Non-pigmented ciliary epithelial cell (primary cell): ENCODE measurements around the gene PKP3.
"Not testable (repeated sequence)": the region's sequence is repeated elsewhere in the genome, so short reads cannot be mapped to it uniquely, and the experiment has no call there.

Experiments used
- DNase-seq: peaks from one replicate; pipeline ENCODE4 v3.0.0-alpha.2; 2010; ENCODE audit warnings: low read depth

PKP3 gene

GRCh38 chr11:394858-395655 is 1.0 kb downstream of the PKP3 start:
- no peak for DNase-seq

DNA sequence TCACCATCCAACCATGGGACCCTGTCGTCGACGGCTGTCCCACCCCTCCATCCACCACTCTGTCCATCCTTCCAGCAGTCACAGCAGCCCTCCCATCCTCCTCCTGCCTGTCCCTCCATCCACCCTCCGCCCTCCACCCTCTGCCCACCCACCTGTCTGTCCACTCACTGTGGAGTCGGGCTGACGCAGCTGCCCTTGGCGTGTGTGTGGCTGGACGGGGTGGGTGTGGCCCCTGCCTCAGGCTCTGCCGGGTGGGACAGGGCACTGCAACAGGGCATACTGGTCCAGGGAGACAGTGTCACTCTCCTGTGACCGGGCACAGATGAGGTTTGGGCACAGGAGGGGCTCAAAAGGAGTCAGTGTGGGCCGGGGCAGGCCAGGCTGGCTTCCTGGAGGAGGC is 1.9 kb downstream of the PKP3 start:
- DNase-seq = no peak

DNA sequence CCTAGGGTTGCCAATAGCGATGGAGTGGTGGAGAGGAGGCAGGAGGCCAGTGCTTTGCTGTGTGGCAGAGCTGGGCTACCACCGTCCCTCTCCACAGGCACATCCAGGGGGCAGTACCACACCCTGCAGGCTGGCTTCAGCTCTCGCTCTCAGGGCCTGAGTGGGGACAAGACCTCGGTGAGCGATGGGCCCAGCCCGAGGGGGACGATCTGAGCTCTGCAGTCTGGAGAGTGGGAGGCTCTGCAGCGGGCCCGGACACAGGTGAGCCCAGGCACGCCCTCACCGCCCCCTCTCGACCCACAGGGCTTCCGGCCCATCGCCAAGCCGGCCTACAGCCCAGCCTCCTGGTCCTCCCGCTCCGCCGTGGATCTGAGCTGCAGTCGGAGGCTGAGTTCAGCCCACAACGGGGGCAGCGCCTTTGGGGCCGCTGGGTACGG is 2.5 kb downstream of the PKP3 start:
- DNase-seq = no peak

DNA sequence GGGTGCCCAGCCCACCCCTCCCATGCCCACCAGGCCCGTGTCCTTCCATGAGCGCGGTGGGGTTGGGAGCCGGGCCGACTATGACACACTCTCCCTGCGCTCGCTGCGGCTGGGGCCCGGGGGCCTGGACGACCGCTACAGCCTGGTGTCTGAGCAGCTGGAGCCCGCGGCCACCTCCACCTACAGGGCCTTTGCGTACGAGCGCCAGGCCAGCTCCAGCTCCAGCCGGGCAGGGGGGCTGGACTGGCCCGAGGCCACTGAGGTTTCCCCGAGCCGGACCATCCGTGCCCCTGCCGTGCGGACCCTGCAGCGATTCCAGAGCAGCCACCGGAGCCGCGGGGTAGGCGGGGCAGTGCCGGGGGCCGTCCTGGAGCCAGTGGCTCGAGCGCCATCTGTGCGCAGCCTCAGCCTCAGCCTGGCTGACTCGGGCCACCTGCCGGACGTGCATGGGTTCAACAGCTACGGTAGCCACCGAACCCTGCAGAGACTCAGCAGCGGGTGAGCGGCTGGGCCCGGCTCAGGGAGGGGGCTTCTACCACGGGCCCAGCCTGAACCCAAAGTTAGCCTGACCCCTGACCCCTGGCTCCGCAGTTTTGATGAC is 3.0 kb downstream of the PKP3 start:
- DNase-seq = no peak

- DNase-seq = no peak
These were observed 4.8 kb downstream of the PKP3 start for GRCh38 chr11:398826-399225.

DNA sequence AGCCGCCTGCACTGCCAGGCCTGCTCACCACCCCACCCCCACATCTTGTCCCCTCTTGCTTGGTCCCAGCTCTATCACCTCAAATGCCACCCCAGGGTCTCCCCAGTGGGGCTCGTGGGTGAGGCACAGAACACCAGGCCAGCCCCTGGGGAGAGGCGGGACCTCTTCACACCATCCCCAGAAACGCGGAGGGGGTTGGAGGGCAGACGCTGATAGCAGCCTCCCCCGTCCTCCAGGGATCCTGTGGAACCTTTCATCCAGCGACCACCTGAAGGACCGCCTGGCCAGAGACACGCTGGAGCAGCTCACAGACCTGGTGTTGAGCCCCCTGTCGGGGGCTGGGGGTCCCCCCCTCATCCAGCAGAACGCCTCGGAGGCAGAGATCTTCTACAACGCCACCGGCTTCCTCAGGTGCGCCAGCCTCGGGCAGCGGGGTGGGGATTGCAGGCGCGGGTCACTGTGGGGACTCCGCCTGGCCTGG is 5.8 kb downstream of the PKP3 start:
- no peak for DNase-seq

DNA sequence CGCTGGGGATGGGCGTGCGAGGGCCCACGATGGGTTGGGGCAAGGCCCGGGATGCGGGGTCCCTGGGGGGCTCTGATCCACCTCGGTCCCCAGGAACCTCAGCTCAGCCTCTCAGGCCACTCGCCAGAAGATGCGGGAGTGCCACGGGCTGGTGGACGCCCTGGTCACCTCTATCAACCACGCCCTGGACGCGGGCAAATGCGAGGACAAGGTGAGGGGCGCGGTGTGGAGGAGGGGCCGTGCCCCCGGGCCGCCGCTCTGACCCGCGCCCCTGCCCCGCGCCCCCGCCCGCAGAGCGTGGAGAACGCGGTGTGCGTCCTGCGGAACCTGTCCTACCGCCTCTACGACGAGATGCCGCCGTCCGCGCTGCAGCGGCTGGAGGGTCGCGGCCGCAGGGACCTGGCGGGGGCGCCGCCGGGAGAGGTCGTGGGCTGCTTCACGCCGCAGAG is 6.3 kb downstream of the PKP3 start:
- no peak for DNase-seq

DNA sequence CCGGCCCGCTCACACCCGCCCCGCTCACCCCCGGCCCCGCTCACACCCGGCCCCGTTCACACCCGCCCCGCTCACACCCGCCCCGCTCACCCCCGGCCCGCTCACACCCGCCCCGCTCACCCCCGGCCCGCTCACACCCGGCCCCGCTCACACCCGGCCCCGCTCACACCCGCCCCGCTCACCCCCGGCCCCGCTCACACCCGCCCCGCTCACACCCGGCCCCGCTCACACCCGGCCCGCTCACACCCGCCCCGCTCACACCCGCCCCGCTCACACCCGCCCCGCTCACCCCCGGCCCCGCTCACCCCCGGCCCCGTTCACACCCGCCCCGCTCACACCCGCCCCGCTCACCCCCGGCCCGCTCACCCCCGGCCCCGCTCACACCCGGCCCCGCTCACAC is 7.2 kb downstream of the PKP3 start:
- not testable (repeated sequence) for DNase-seq

DNA sequence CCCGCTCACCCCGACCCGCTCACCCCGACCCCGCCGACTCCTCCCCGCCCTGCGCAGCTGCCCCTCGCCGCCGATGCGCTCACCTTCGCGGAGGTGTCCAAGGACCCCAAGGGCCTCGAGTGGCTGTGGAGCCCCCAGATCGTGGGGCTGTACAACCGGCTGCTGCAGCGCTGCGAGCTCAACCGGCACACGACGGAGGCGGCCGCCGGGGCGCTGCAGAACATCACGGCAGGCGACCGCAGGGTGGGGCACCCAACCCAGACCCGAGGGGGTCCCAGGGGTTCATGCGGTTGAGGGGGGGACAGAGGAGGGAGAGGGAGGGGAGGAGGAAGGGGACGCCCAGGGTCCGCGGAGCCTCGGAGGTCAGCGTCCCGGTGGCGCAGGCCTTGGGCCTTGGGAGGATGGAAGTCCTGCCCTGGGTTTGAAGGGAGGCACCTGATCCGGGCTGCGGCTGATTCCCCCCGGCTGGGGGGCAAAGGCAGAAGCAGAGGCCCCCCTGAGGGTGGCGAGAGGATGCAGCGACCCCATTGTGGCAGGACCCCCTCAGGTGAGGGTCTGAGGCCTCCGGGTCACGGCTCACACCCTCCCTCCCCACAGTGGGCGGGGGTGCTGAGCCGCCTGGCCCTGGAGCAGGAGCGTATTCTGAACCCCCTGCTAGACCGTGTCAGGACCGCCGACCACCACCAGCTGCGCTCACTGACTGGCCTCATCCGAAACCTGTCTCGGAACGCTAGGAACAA is 9.2 kb downstream of the PKP3 start:
- no peak for DNase-seq

DNA sequence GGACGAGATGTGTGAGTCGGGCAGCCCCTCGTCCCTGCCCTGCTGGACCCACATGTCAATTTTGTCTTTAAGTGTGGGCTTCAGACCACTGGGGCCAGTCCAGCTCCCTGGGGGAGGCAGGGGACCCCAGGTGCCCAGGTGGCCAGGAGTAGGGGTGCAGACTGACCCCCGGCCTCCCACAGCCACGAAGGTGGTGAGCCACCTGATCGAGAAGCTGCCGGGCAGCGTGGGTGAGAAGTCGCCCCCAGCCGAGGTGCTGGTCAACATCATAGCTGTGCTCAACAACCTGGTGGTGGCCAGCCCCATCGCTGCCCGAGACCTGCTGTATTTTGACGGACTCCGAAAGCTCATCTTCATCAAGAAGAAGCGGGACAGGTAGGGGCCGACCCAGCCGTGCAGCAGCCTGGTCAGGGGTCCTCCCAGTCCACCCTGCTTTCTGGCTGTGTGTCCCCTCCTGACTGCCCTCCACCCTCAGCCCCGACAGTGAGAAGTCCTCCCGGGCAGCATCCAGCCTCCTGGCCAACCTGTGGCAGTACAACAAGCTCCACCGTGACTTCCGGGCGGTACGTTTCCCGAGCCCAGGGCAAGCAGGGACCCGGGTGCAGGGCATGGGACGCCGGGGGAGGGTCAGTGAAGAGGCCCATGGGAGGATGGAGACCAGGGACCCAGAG is 9.9 kb downstream of the PKP3 start:
- no peak for DNase-seq

DNA sequence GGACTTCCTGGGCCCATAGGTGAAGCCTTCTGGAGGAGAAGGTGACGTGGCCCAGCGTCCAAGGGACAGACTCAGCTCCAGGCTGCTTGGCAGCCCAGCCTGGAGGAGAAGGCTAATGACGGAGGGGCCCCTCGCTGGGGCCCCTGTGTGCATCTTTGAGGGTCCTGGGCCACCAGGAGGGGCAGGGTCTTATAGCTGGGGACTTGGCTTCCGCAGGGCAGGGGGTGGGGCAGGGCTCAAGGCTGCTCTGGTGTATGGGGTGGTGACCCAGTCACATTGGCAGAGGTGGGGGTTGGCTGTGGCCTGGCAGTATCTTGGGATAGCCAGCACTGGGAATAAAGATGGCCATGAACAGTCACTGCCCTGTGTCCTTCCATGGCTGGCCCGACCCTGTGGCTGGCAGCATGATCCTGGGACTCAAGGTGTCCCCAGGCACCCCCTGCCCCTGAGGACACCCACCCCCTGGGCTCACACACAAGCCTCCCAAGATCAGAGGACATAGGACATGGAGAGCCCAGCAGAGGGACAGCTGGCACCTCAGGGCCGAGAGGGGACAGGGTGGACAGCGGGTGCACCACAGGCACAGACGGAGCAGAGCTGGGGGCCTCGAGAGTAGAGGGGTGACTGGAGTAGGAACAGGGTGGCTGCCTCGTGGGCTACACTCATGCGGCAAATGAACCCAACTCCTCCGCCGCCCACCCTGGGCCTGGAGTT is 10.7 kb downstream of the PKP3 start:
- DNase-seq = no peak

DNA sequence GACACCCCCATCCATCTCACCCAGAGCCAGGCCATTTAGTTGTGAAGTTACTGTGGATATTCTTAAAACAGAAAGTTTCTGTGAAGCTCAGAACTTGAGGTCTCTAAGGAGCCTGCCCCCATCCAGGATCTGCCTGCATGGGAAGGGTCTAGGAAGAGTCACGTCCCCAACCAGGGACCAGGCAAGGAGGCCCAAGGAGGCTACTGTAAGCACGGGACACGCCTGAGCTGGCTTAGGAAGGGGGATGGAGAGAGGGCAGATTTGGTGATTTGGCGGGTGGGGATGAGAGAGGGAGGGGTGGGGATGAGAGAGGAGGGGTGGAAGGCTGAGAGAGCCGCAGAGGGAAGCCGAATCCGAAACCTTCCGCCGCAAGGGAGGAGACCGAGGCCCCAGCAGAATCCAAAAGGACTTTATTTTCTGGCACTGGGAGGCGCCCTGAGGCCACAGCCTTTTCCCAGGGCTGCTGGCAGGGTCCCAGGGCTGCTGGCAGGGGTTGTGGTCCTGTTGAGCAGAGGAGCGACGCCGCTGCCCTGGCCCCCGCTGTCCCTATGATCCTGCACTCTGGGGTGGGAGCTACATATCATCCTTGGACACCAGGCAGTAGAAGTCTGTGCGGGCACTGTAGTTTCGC is 11.4 kb downstream of the PKP3 start:
- no peak for DNase-seq

- DNase-seq = no peak
These were observed 12.2 kb downstream of the PKP3 start for GRCh38 chr11:405954-406795.

GRCh38 chr11:406796-407650 is 13.0 kb downstream of the PKP3 start:
- no peak for DNase-seq

DNA sequence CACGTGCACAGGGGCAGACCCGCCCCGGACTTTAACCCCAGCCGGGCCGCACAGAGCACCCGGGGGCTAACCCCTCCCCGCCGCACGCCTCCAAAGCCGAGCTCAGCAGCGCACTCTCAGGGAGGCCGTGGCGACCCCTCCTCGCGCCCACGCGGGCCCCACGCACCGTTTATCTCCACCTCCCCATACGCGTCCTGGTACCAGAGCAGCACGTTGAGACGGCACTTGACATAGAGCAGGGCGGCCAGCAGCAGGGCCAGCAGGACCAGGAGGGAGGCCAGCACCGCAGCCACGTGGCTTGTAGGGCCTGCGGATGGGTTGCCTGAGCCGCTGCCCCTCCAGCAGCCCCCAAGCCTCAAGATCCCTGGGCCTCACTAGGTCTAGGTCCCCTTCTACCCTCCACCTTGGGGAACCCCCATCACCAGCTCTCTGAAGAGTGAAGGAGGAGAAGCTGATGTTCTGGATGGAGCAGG is 13.7 kb downstream of the PKP3 start:
- DNase-seq = no peak

DNA sequence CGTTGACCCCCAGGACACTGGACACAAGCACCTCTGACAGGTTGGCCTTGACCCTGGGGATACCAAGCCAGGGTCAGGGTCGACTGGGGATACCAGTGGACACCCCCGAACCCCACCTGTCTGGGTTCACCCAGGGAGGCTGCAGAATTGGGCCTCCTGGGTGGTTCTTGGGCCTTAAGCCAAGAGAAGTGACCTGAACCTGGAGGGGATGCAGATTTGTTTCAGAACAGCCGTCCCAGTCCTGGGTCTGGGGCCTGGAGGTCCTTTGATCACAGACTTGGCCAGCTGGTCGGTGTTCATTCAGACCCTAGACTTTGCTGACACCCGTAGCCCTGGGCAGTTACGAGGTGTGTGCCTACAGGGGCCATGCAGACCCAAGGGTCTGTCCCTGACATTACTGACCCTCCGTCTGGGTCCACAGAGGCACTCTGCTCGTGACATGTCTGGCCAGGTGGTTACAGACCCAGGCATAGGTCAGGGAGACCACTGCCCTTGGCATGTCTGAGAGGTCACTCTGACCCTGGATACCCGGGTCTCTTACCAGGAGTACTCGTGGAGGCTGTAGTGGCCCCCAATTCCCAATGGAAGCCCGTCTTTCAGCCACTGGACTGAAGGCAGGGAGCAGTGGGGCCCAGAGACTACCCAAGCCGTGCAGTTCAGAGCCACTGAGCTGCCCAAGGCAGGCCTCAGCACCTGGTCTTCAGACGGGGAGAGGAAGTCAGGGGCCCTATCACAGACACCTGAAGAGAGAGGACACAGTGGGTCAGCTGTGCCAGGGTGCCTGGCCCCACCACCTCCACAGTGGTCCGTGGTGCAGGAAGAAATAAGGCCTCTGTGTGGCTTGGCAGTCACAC is 14.4 kb downstream of the PKP3 start:
- no peak for DNase-seq

DNA sequence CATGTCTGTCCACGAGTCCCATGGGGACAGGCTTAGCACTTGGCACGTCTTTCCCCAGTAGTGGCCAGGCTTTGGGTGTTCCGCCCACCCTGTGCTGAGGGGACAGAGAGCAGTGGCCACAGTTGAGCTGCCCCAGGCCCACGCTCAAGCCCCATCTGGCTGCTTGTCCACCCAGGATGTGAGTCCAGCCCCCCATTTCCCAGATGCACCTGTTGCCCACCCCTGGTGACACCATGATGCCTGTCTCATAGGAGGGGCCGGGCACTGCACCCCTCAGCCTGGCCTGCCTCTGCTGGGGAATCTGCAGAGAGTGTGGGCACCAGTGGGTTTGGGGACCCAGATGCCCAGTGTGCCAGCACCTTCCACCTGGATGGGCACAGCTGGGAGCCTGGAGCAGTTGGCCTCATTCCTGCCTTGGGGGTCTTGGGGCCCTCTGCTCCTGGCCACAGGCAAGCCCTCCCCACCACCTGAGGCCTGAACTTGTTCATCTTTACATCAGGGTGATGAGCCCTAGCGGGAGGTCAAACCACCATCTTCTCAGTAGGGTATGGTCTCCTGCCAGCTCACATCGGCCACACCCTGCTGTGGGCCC is 15.1 kb downstream of the PKP3 start:
- no peak for DNase-seq
